ENCODE results near the gene CACNB4. TPM values are rescaled to one million over a fixed set of nuclear protein-coding genes. Genes with fewer than 3 reads are reported as not detected.
"Not testable (repeated sequence)": the region's sequence is repeated elsewhere in the genome, so short reads cannot be mapped to it uniquely, and the experiment has no call there.

CACNB4 gene
- total RNA-seq, 1 donor from 2014 or later = 3.4 TPM

DNA sequence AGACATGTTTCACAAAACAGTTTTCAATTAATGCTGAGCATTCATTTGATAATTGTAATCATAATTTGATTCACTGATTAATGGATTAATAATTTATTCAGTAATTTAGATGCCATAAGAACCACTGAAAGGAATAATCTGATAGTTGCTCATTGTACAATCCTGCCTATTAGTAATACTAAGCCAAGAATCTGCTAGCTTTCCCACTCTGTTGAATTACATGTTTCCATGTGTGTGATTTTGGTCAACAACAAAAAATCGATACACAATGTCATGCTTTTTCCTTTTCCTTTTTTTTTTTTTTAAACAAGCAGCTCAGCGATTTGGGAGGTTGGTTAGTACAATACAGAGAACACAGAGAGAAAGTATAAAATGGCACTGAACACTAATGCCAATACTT lies 296.5 kb downstream of the CACNB4 start:
- TF ChIP-seq, protein P1, sequence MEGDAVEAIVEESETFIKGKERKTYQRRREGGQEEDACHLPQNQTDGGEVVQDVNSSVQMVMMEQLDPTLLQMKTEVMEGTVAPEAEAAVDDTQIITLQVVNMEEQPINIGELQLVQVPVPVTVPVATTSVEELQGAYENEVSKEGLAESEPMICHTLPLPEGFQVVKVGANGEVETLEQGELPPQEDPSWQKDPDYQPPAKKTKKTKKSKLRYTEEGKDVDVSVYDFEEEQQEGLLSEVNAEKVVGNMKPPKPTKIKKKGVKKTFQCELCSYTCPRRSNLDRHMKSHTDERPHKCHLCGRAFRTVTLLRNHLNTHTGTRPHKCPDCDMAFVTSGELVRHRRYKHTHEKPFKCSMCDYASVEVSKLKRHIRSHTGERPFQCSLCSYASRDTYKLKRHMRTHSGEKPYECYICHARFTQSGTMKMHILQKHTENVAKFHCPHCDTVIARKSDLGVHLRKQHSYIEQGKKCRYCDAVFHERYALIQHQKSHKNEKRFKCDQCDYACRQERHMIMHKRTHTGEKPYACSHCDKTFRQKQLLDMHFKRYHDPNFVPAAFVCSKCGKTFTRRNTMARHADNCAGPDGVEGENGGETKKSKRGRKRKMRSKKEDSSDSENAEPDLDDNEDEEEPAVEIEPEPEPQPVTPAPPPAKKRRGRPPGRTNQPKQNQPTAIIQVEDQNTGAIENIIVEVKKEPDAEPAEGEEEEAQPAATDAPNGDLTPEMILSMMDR (IDR thresholded peaks at IDR 0.05) = no peak
- peaks cover 22% of the 10 kb centered on the region for H3K36me3 Mint-ChIP-seq (ENCODE audit: unreplicated experiment)
- H3K27me3 Mint-ChIP-seq (ENCODE audit: unreplicated experiment) = no peaks in the 10 kb centered on the region
- no peak overlapping the region for H3K4me3 Mint-ChIP-seq (ENCODE audit: unreplicated experiment)
- H3K9me3 Mint-ChIP-seq (ENCODE audit: unreplicated experiment) = no peaks in the 10 kb centered on the region
- no peak overlapping the region for H3K27ac Mint-ChIP-seq (ENCODE audit: unreplicated experiment)
- H3K4me1 Mint-ChIP-seq (ENCODE audit: unreplicated experiment) = no peaks in the 10 kb centered on the region
- DNase-seq (ENCODE audit: extremely low spot score, unreplicated experiment) = no peak

DNA sequence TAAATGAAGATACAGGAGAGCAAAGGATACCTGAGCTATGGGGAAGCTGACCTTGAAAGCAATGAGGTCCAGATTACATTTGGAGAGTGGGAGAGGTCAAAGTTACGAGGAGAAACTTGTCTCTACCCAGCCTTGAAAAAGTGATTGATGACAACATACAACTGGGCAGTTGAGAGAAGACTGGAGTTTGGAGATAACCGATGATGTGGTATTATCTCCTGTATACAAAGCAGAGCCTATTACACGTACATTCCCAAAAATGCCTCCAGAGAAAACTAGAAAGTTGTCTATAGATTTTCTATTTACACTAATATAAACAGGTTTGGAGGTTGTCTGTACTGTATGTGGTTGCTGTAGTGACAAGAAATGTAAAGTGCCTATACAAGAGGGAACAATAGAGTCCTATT lies 299.0 kb downstream of the CACNB4 start:
- DNase-seq (ENCODE audit: extremely low spot score, unreplicated experiment) = no peak
- Mint-ChIP-seq H3K27ac (ENCODE audit: unreplicated experiment) (no peak overlapping the region), H3K27me3 (ENCODE audit: unreplicated experiment) (no peaks in the 10 kb centered on the region), H3K36me3 (ENCODE audit: unreplicated experiment) (peaks cover 26% of the 10 kb centered on the region), H3K9me3 (ENCODE audit: unreplicated experiment) (no peaks in the 10 kb centered on the region), H3K4me1 (ENCODE audit: unreplicated experiment) (peaks cover 5% of the 10 kb centered on the region), H3K4me3 (ENCODE audit: unreplicated experiment) (no peak overlapping the region)
- TF ChIP-seq, protein P1 (IDR thresholded peaks at IDR 0.05) = no peak

DNA sequence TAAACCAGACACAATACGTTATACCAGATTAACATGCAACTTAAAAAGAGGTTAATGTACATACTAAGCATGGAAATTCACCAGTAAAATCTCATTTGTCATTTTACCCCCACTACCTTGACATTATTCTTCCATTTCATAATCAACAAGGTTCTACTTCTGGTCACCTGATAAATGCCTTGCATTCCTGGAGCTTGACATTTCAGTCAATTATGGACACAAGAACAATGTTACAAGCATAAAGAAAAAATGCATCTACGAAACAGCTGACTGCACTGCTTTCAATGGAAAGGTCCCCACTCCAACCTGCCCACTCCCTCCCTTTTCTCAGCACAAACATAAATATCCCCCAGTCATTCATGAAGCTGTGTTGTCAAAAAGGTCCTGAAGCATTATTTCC lies 302.1 kb downstream of the CACNB4 start:
- H3K27me3 Mint-ChIP-seq (ENCODE audit: unreplicated experiment) = no peaks in the 10 kb centered on the region
- no peak overlapping the region for H3K27ac Mint-ChIP-seq (ENCODE audit: unreplicated experiment)
- peaks cover 22% of the 10 kb centered on the region for H3K36me3 Mint-ChIP-seq (ENCODE audit: unreplicated experiment)
- TF ChIP-seq, protein P1 (IDR thresholded peaks at IDR 0.05) = no peak
- peaks cover 5% of the 10 kb centered on the region for H3K4me1 Mint-ChIP-seq (ENCODE audit: unreplicated experiment)
- no peak overlapping the region for H3K4me3 Mint-ChIP-seq (ENCODE audit: unreplicated experiment)
- no peaks in the 10 kb centered on the region for H3K9me3 Mint-ChIP-seq (ENCODE audit: unreplicated experiment)
- DNase-seq (ENCODE audit: extremely low spot score, unreplicated experiment) = no peak

DNA sequence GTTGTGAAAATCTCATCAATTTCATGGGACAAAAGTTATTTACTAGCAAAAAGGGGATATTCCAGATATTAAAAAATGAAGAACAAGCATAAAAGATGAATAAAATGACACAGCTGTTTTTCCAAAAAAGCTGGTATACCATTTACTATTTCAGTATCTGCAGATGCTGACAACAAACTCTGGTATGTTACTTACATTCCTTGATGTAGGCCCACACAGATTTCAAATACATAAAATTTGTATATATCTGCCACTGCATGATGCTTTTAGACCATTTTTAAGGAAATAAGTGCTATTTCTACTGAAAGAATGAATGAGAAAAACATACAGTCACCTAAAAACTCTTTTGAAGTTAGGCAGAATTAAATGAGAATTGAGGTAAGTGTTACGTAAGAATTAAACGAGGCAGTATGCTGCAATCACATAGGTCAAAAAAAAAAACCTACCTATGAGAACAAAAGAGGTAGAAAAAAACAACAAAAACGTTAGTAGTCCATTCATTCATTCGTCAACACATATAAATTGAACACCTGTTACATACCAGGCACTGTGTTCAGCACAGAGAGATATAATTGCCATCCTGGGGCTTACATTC lies 303.1 kb downstream of the CACNB4 start:
- Mint-ChIP-seq H3K27me3 (ENCODE audit: unreplicated experiment) (no peaks in the 10 kb centered on the region), H3K4me3 (ENCODE audit: unreplicated experiment) (no peak overlapping the region), H3K27ac (ENCODE audit: unreplicated experiment) (no peak overlapping the region), H3K4me1 (ENCODE audit: unreplicated experiment) (peaks cover 5% of the 10 kb centered on the region), H3K9me3 (ENCODE audit: unreplicated experiment) (no peaks in the 10 kb centered on the region), H3K36me3 (ENCODE audit: unreplicated experiment) (peaks cover 15% of the 10 kb centered on the region)
- TF ChIP-seq, protein P1 (IDR thresholded peaks at IDR 0.05) = no peak
- DNase-seq (ENCODE audit: extremely low spot score, unreplicated experiment) = no peak

DNA sequence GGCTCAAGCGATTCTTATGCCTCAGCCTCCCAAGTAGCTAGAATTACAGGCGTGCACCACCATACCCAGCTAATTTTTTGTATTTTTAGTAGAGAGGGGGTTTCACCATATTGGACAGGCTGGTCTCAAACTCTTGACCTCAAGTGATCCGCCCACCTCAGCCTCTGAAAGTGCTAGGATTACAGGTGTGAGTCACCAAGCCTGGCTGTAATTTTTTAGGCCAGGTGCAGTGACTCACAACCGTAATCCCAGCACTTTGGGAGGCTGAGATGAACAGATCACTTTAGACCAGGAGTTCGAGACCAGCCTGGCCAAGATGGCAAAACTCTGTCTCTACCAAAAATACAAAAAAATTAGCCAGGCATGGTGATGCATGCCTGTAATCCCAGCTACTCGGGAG lies 304.4 kb downstream of the CACNB4 start:
- DNase-seq (ENCODE audit: extremely low spot score, unreplicated experiment); H3K4me3 Mint-ChIP-seq (ENCODE audit: unreplicated experiment); H3K4me1 Mint-ChIP-seq (ENCODE audit: unreplicated experiment); H3K27me3 Mint-ChIP-seq (ENCODE audit: unreplicated experiment); H3K27ac Mint-ChIP-seq (ENCODE audit: unreplicated experiment); H3K9me3 Mint-ChIP-seq (ENCODE audit: unreplicated experiment): not testable (repeated sequence)
- peaks cover 18% of the 10 kb centered on the region for H3K36me3 Mint-ChIP-seq (ENCODE audit: unreplicated experiment)

DNA sequence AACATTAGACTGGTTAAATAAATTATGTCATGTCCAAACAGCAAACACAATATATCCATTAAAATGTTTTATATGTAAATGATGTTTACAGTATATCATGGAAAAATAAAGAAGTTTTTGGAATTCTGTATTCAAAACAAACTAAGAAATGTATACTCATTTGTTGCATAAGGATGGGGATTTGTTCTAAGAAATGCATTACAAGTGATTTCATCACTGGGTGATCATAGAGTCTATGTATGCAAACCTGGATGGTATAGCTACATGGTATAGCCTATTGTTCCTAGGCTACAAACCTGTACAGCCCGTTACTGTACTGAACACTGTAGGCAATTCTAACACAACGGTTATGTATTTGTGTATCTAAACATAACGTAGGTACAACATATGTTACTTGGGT lies 305.7 kb downstream of the CACNB4 start:
- TF ChIP-seq, protein P1 (IDR thresholded peaks at IDR 0.05) = no peak
- no peak for DNase-seq (ENCODE audit: extremely low spot score, unreplicated experiment)
- Mint-ChIP-seq H3K4me3 (ENCODE audit: unreplicated experiment) (no peak overlapping the region), H3K36me3 (ENCODE audit: unreplicated experiment) (peaks cover 17% of the 10 kb centered on the region), H3K9me3 (ENCODE audit: unreplicated experiment) (no peaks in the 10 kb centered on the region), H3K27ac (ENCODE audit: unreplicated experiment) (no peak overlapping the region), H3K27me3 (ENCODE audit: unreplicated experiment) (no peaks in the 10 kb centered on the region), H3K4me1 (ENCODE audit: unreplicated experiment) (peaks cover 5% of the 10 kb centered on the region)

Measured in osteocyte (in vitro differentiated cells).